Peyer's patch (tissue), 4 donors: ENCODE results near the gene DNAJB1.

Experiments used
- CTCF ChIP-seq, 6 experiments: fragments of 450-650 bp in 4 of 6; fragments of 200-600 bp in 2 of 6; sonication (generic) in 1 of 6; IDR thresholded peaks; one replicate each; pipeline ENCODE4 v1.5.1; 2017 to 2019; ENCODE audit warnings: antibody characterized with exemption in 6 of 6, mild to moderate bottlenecking in 3 of 6, moderate library complexity in 1 of 6
- POLR2A ChIP-seq, 2 donors: fragments of 450-650 bp; IDR thresholded peaks; one replicate each; pipeline ENCODE4 v1.5.1; 2017; ENCODE audit warnings: antibody characterized with exemption in 2 of 2, mild to moderate bottlenecking in 2 of 2, moderate library complexity in 2 of 2

- TF ChIP-seq CTCF (IDR thresholded peaks at IDR 0.05) (no peak), POLR2A (IDR thresholded peaks at IDR 0.05) (no peak)
Observed at GRCh38 chr19:14542711-14543328, 24.6 kb upstream of the DNAJB1 start.
